Ishikawa (cell line): ENCODE measurements around the gene LRRC36.

Experiments used
- CEBPB ChIP-seq: IDR thresholded peaks from 2 replicates; pipeline ENCODE4 v1.6.1; 2012
- CREB1 ChIP-seq: IDR thresholded peaks from 2 replicates; pipeline ENCODE4 v1.6.1; 2012; ENCODE audit warnings: low read depth
- EGR1 ChIP-seq: IDR thresholded peaks from 2 replicates; pipeline ENCODE4 v1.6.1; 2012
- EP300 ChIP-seq: IDR thresholded peaks from 2 replicates; pipeline ENCODE4 v1.6.1; 2012; ENCODE audit warnings: borderline replicate concordance
- FOXM1 ChIP-seq: IDR thresholded peaks from 2 replicates; pipeline ENCODE4 v1.6.1; 2012; ENCODE audit warnings: low read depth, borderline replicate concordance
- MAX ChIP-seq: IDR thresholded peaks from 2 replicates; pipeline ENCODE4 v1.6.1; 2012
- NFIC ChIP-seq: IDR thresholded peaks from 2 replicates; pipeline ENCODE4 v1.6.1; 2012
- RAD21 ChIP-seq: IDR thresholded peaks from 2 replicates; pipeline ENCODE4 v1.6.1; 2012; ENCODE audit warnings: low read depth
- REST ChIP-seq: IDR thresholded peaks from 2 replicates; pipeline ENCODE4 v1.6.1; 2012; ENCODE audit warnings: low read depth, mild to moderate bottlenecking
- TAF1 ChIP-seq: IDR thresholded peaks from 2 replicates; pipeline ENCODE4 v1.6.1; 2012; ENCODE audit warnings: low read depth, mild to moderate bottlenecking
- TCF12 ChIP-seq: IDR thresholded peaks from 2 replicates; pipeline ENCODE4 v1.6.1; 2012; ENCODE audit warnings: low read depth
- TEAD4 ChIP-seq: IDR thresholded peaks from 2 replicates; pipeline ENCODE4 v1.6.1; 2012
- USF1 ChIP-seq: IDR thresholded peaks from 2 replicates; pipeline ENCODE4 v1.6.1; 2012
- YY1 ChIP-seq: IDR thresholded peaks from 2 replicates; pipeline ENCODE4 v1.6.1; 2012; ENCODE audit warnings: low read depth
- ZBTB7A ChIP-seq: IDR thresholded peaks from 2 replicates; pipeline ENCODE4 v1.6.1; 2012; ENCODE audit warnings: low read depth

LRRC36 gene

GRCh38 chr16:67283039-67283825 is 43.4 kb upstream of the LRRC36 start:
- TF ChIP-seq USF1 = no peak
- TF ChIP-seq TCF12 = no peak
- no peak for TF ChIP-seq RAD21
- no peak for TF ChIP-seq MAX
- no peak for TF ChIP-seq ZBTB7A

- no peak for TF ChIP-seq YY1
- TF ChIP-seq REST = no peak
- TF ChIP-seq NFIC = no peak
- TF ChIP-seq RAD21 = no peak
- TF ChIP-seq ZBTB7A = no peak
- TF ChIP-seq CEBPB = no peak
- no peak for TF ChIP-seq EP300
- TF ChIP-seq TAF1 = no peak
- no peak for TF ChIP-seq USF1
- no peak for TF ChIP-seq TCF12
- no peak for TF ChIP-seq MAX
- no peak for TF ChIP-seq EGR1
- no peak for TF ChIP-seq CREB1
- TF ChIP-seq FOXM1 = no peak
- no peak for TF ChIP-seq TEAD4
Observed at GRCh38 chr16:67283826-67284555, 42.6 kb upstream of the LRRC36 start.

GRCh38 chr16:67284699-67285646 is 41.6 kb upstream of the LRRC36 start:
- TF ChIP-seq TAF1 (no peak), REST (no peak), EGR1 (no peak), TCF12 (peak; percentile 99), NFIC (peak; percentile 99), USF1 (peak; percentile 30; the same call in 1 of the 2 replicates), ZBTB7A (peak; percentile 89), MAX (peak; percentile 75), TEAD4 (peak; percentile 68), CEBPB (peak; percentile 47; the same call in 1 of the 2 replicates), EP300 (peak; percentile 90), CREB1 (no peak), RAD21 (peak; percentile 82), FOXM1 (no peak), YY1 (peak; percentile 59; the same call in 1 of the 2 replicates)

GRCh38 chr16:67286441-67287235 is 40.0 kb upstream of the LRRC36 start:
- TF ChIP-seq TEAD4 = peak; percentile 77
- no peak for TF ChIP-seq CEBPB
- peak; percentile 99 for TF ChIP-seq NFIC
- TF ChIP-seq REST = no peak
- peak; percentile 54; the same call in 1 of the 2 replicates for TF ChIP-seq MAX
- peak; percentile 90 for TF ChIP-seq EP300
- 0 out of 2 replicates have a peak, but pooled peaks have one; percentile 44 for TF ChIP-seq YY1
- TF ChIP-seq TAF1 = no peak
- TF ChIP-seq USF1 = peak; percentile 30; the same call in 1 of the 2 replicates
- peak; percentile 91 for TF ChIP-seq ZBTB7A
- peak; percentile 11; the same call in 1 of the 2 replicates for TF ChIP-seq EGR1
- peak; percentile 99 for TF ChIP-seq TCF12
- TF ChIP-seq RAD21 = 0 out of 2 replicates have a peak, but pooled peaks have one; percentile 6
